ENCODE data around the gene POU6F2. TPM values are rescaled to one million over a fixed set of nuclear protein-coding genes. Genes with fewer than 3 reads are reported as not detected.

Gene POU6F2
- total RNA-seq, 1 donor from 2014 or later: 0.04 TPM

GRCh38 chr7:39211581-39211980 lies 233.9 kb downstream of the POU6F2 start:
- no peaks in the 10 kb centered on the region for H3K36me3 ChIP-seq (ENCODE audit: control insufficient read depth, insufficient read depth, low read length)
- H3K4me3 ChIP-seq (ENCODE audit: low read depth, low read length): no peak overlapping the region
- DNase-seq (ENCODE audit: low read depth): no peak
- TF ChIP-seq, protein P1, sequence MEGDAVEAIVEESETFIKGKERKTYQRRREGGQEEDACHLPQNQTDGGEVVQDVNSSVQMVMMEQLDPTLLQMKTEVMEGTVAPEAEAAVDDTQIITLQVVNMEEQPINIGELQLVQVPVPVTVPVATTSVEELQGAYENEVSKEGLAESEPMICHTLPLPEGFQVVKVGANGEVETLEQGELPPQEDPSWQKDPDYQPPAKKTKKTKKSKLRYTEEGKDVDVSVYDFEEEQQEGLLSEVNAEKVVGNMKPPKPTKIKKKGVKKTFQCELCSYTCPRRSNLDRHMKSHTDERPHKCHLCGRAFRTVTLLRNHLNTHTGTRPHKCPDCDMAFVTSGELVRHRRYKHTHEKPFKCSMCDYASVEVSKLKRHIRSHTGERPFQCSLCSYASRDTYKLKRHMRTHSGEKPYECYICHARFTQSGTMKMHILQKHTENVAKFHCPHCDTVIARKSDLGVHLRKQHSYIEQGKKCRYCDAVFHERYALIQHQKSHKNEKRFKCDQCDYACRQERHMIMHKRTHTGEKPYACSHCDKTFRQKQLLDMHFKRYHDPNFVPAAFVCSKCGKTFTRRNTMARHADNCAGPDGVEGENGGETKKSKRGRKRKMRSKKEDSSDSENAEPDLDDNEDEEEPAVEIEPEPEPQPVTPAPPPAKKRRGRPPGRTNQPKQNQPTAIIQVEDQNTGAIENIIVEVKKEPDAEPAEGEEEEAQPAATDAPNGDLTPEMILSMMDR (IDR thresholded peaks at IDR 0.05; ENCODE audit: insufficient read depth, low read length, poor library complexity, severe bottlenecking): no peak
- H3K27me3 ChIP-seq (ENCODE audit: control insufficient read depth, insufficient read depth, low read length): no peaks in the 10 kb centered on the region

DNA sequence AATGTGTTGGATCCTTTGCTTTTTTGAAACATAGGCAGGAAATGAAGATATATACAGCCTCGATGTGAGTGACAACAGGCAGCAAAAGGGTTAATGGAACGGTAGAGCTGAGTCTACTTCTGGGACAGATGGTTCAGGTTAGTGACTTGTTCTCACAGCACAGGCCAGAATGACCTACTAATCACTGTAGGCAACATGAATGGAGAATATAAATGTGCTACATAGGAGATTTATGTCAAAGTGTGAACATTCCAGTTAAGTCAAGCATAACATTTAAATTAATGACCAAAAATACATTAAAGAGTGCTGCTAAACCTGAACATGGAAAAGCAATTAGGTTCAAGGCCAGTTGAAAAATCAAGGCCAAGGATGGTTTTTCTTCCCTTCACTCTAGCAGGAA lies 235.2 kb downstream of the POU6F2 start:
- Histone ChIP-seq H3K4me3 (ENCODE audit: low read depth, low read length) (no peak overlapping the region), H3K36me3 (ENCODE audit: control insufficient read depth, insufficient read depth, low read length) (no peaks in the 10 kb centered on the region), H3K27me3 (ENCODE audit: control insufficient read depth, insufficient read depth, low read length) (no peaks in the 10 kb centered on the region)
- DNase-seq (ENCODE audit: low read depth): no peak
- TF ChIP-seq, protein P1 (IDR thresholded peaks at IDR 0.05; ENCODE audit: insufficient read depth, low read length, poor library complexity, severe bottlenecking): no peak

DNA sequence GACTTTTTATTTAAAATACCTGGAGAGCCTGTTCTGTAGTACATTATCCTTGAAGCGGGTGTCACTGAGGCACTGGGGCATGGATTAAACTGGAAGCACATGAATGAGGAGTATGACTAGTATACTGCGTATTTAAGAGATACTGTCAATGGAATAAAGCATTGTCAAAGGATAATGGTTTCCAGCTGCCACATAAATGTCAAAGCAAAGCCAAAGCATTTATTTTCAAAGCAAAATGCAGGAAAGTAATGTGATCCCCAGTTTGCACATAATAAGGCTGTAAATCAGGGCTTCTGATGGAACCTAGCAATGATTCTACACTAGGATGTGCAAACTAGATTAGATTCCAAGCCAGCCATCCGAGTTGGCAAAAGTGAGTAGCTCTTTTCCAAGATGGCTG lies 240.1 kb downstream of the POU6F2 start:
- no peak for DNase-seq (ENCODE audit: low read depth)
- Histone ChIP-seq H3K36me3 (ENCODE audit: control insufficient read depth, insufficient read depth, low read length) (no peaks in the 10 kb centered on the region), H3K4me3 (ENCODE audit: low read depth, low read length) (no peak overlapping the region), H3K27me3 (ENCODE audit: control insufficient read depth, insufficient read depth, low read length) (no peaks in the 10 kb centered on the region)
- TF ChIP-seq, protein P1 (IDR thresholded peaks at IDR 0.05; ENCODE audit: insufficient read depth, low read length, poor library complexity, severe bottlenecking): no peak

DNA sequence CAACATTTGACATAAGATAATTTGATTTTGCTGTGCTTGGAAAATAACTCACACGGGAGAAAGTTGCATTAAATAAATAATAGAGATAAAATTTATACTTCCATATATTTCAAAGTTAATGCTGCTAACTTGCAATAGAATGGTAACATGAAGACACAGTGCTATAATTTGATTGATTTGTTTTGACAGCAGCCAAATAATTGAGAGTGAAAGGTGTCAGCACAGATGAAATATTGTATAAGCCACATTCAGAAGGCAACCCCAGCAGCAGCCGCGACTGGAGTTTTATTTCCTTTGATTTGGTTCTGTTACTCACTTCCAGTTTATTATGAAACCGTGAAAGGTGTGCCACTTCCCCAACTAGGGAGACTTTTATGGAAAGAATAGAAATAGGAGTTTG lies 242.2 kb downstream of the POU6F2 start:
- DNase-seq (ENCODE audit: low read depth): no peak
- Histone ChIP-seq H3K36me3 (ENCODE audit: control insufficient read depth, insufficient read depth, low read length) (no peaks in the 10 kb centered on the region), H3K27me3 (ENCODE audit: control insufficient read depth, insufficient read depth, low read length) (no peaks in the 10 kb centered on the region), H3K4me3 (ENCODE audit: low read depth, low read length) (no peak overlapping the region)
- TF ChIP-seq, protein P1 (IDR thresholded peaks at IDR 0.05; ENCODE audit: insufficient read depth, low read length, poor library complexity, severe bottlenecking): no peak

GRCh38 chr7:39221901-39222300 lies 244.2 kb downstream of the POU6F2 start:
- no peak for DNase-seq (ENCODE audit: low read depth)
- Histone ChIP-seq H3K36me3 (ENCODE audit: control insufficient read depth, insufficient read depth, low read length) (no peaks in the 10 kb centered on the region), H3K27me3 (ENCODE audit: control insufficient read depth, insufficient read depth, low read length) (no peaks in the 10 kb centered on the region), H3K4me3 (ENCODE audit: low read depth, low read length) (no peak overlapping the region)
- TF ChIP-seq, protein P1 (IDR thresholded peaks at IDR 0.05; ENCODE audit: insufficient read depth, low read length, poor library complexity, severe bottlenecking): no peak

DNA sequence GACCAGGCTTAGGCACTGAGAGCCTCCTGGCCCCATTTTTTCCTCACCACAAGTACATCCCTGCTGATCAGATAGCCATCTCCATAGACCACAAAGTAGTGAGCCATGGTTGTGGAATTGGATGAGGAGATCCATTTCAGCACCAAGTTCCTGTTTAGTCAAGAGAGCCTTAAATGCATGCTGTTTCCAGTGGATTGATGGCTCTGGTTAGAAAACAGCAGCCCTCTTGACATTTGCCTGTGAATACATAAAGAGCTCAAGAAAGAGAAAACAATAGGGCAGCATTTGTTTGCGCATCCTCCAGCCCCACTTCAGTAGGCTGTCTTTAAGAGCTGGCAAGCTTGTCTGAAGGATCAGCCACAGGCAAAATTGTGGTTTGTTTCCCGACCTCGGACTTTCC lies 251.2 kb downstream of the POU6F2 start:
- no peaks in the 10 kb centered on the region for H3K27me3 ChIP-seq (ENCODE audit: control insufficient read depth, insufficient read depth, low read length)
- H3K4me3 ChIP-seq (ENCODE audit: low read depth, low read length): no peak overlapping the region
- TF ChIP-seq, protein P1 (IDR thresholded peaks at IDR 0.05; ENCODE audit: insufficient read depth, low read length, poor library complexity, severe bottlenecking): no peak
- DNase-seq (ENCODE audit: low read depth): no peak
- no peaks in the 10 kb centered on the region for H3K36me3 ChIP-seq (ENCODE audit: control insufficient read depth, insufficient read depth, low read length)
